HepG2 (cell line): Measurements from ENCODE around the gene INAFM1. TPM values are rescaled to one million over a fixed set of nuclear protein-coding genes. Genes with fewer than 3 reads are reported as not detected.

Experiments
- ATF4 ChIP-seq, 2 experiments: fragments of 450-650 bp in 1 of 2; sonication (generic) in 1 of 2; formaldehyde crosslinking; IDR thresholded peaks; 2 replicates each; pipeline versions ENCODE4 v1.5.0 to v1.8.0; 2020 to 2022; ENCODE audit warnings: mild to moderate bottlenecking in 1 of 2, missing genetic modification reagents in 1 of 2
- ATM ChIP-seq: fragments of 450-650 bp; IDR thresholded peaks from 2 replicates; pipeline ENCODE4 v1.7.1; 2017; ENCODE audit warnings: mild to moderate bottlenecking, borderline replicate concordance
- GTF2F1 ChIP-seq: fragments of 150-350 bp; IDR thresholded peaks from 2 replicates; pipeline ENCODE4 v1.6.1; 2014; ENCODE audit warnings: low read length
- HDAC2 ChIP-seq: sonication (generic); formaldehyde crosslinking; IDR thresholded peaks from 2 replicates; pipeline ENCODE4 v1.4.0; 2020; ENCODE audit warnings: missing genetic modification reagents
- KLF11 ChIP-seq: IDR thresholded peaks from 2 replicates; pipeline ENCODE4 v1.6.1; 2016; ENCODE audit warnings: missing compliant biosample characterization
- MLXIP ChIP-seq: sonication (generic); formaldehyde crosslinking; IDR thresholded peaks from 2 replicates; pipeline ENCODE4 v1.9.0; 2021; ENCODE audit warnings: missing genetic modification reagents, borderline replicate concordance
- NCOA1 ChIP-seq: sonication (generic); formaldehyde crosslinking; IDR thresholded peaks from 2 replicates; pipeline ENCODE4 v1.9.0; 2021; ENCODE audit warnings: missing genetic modification reagents
- RAD51 ChIP-seq: fragments of 450-650 bp; IDR thresholded peaks from 2 replicates; pipeline ENCODE4 v1.6.1; 2016; ENCODE audit warnings: borderline replicate concordance
- TCF12 ChIP-seq, 2 experiments: fragments of 450-650 bp in 1 of 2; sonication (generic) in 1 of 2; formaldehyde crosslinking in 1 of 2; IDR thresholded peaks; 2 replicates each; pipeline versions ENCODE4 v1.6.1 to v1.8.0; 2017 to 2022; ENCODE audit warnings: antibody characterized with exemption in 1 of 2, mild to moderate bottlenecking in 1 of 2, missing genetic modification reagents in 1 of 2, moderate library complexity in 1 of 2
- XBP1 ChIP-seq: sonication (generic); formaldehyde crosslinking; IDR thresholded peaks from 2 replicates; pipeline ENCODE4 v1.5.0; 2020; ENCODE audit warnings: missing genetic modification reagents
- ZNF281 ChIP-seq: sonication (generic); formaldehyde crosslinking; IDR thresholded peaks from 2 replicates; pipeline ENCODE4 v1.4.0; 2020; ENCODE audit warnings: missing genetic modification reagents, borderline replicate concordance
- ZNF609 ChIP-seq: sonication (generic); formaldehyde crosslinking; IDR thresholded peaks from 2 replicates; pipeline ENCODE4 v1.4.0; 2020; ENCODE audit warnings: mild to moderate bottlenecking, missing genetic modification reagents, borderline replicate concordance
- ZNF619 ChIP-seq: sonication (generic); formaldehyde crosslinking; IDR thresholded peaks from 2 replicates; pipeline ENCODE4 v1.4.0; 2020; ENCODE audit warnings: mild to moderate bottlenecking, missing genetic modification reagents
- ZNF780A ChIP-seq: sonication (generic); formaldehyde crosslinking; IDR thresholded peaks from 2 replicates; pipeline ENCODE4 v1.8.0; 2022; ENCODE audit warnings: mild to moderate bottlenecking, missing genetic modification reagents, moderate library complexity
- polyA plus RNA-seq, 8 experiments: library from polyadenylated mRNA; depleted of rRNA in 3 of 8; stranded (reverse) in 7 of 8; unstranded in 1 of 8; fragments of >200 nt; fragmentation: Illumina TruSeq in 4 of 8; extraction: Trizol in 4 of 8; gene quantifications; 2 replicates each; pipeline versions ENCODE4 v1.2.1 to v1.2.3, GENCODE V29; 2011 to 2016; ENCODE audit warnings: low read depth in 4 of 8, missing spikeins in 1 of 8, mixed read lengths in 1 of 8; ENCODE audit not compliant: insufficient read depth in 1 of 8
- total RNA-seq, 5 experiments: library from RNA; depleted of rRNA; stranded (reverse); fragments of >200 nt; fragmentation: Illumina TruSeq; extraction: Trizol; gene quantifications; 2 replicates each; pipeline ENCODE4 v1.2.3, GENCODE V29; 2016; ENCODE audit warnings: low read depth in 1 of 5

The INAFM1 gene
- total and polyA plus RNA-seq, 2 of the 13 experiments (the other 11 are each of a cell fraction or from before 2014, with no cell fraction given), result 0.88 to 1.9 TPM

GRCh38 chr19:47226426-47227351, 48.0 kb upstream of the INAFM1 start (continued):
- TF ChIP-seq ZNF609 (CRISPR knock-in tag), result peak; percentile 49; the same call in 1 of the 2 replicates
- TF ChIP-seq KLF11 (CRISPR knock-in tag), result no peak
- TF ChIP-seq ZNF619, result no peak
- TF ChIP-seq ZNF780A (CRISPR knock-in tag), result no peak
- TF ChIP-seq ATF4 (CRISPR knock-in tag; IDR thresholded peaks at IDR 0.05), result no peak
- no peak for TF ChIP-seq TCF12 (IDR thresholded peaks at IDR 0.05)
- TF ChIP-seq TCF12 (CRISPR knock-in tag; IDR thresholded peaks at IDR 0.05), result peak; percentile 62; the same call in 1 of the 2 replicates
- TF ChIP-seq GTF2F1, result no peak
- peak; percentile 52; the same call in 1 of the 2 replicates for TF ChIP-seq NCOA1 (CRISPR knock-in tag)
- TF ChIP-seq MLXIP (CRISPR knock-in tag), result no peak
- TF ChIP-seq RAD51, result no peak
- TF ChIP-seq ZNF281 (CRISPR knock-in tag), result no peak; the same call in 1 of the 2 replicates
- no peak for TF ChIP-seq XBP1 (CRISPR knock-in tag)
- no peak for TF ChIP-seq HDAC2 (CRISPR knock-in tag)
- TF ChIP-seq ATM, result no peak
